ENCODE results near the gene SCRN2. TPM values are rescaled to one million over a fixed set of nuclear protein-coding genes. Genes with fewer than 3 reads are reported as not detected.

SCRN2 gene
- total RNA-seq, 2 experiments from 2014 or later, result 21.0 to 23.8 TPM

GRCh38 chr17:47850692-47851573 is 9.9 kb upstream of the SCRN2 start, which contains the start of gene SP6:
TSS of gene SP6 (minus strand) at chr17:47851163. CDS start at chr17:47848429, 2,734 bp downstream.
- DNase-seq (peak; percentile 83), ATAC-seq (peak; percentile 93)
- peak within 1 kb of the TSS; percentile 32 for H3K4me3 Mint-ChIP-seq
- ChIA-PET POLR2A (interaction anchor here (0.9 to 3.1 kb wide), 5 partner anchors 10 to 44 kb away, joined by 3 to 15 read pairs (median 3); partner anchors contain the start of gene SCRN2), CTCF (interaction anchor here (6.1 to 20.8 kb wide), 2 partner anchors 9 to 36 kb away, joined by 39 to 586 read pairs; partner anchors contain the start of genes SCRN2 and SP2)
- no peaks in the 10 kb centered on the region for H3K9me3 Mint-ChIP-seq
- no peak within 1 kb of the TSS for H3K27ac Mint-ChIP-seq
- peaks cover 16% of the 10 kb centered on the region for H3K4me1 Mint-ChIP-seq (ENCODE audit: low read depth)
- intact Hi-C loops (cut with micrococcal nuclease), result no loop called here
- TF ChIP-seq CTCF (IDR thresholded peaks at IDR 0.05), result no peak
- peaks cover 76% of the 10 kb centered on the region for H3K27me3 Mint-ChIP-seq
- H3K36me3 Mint-ChIP-seq (ENCODE audit: low read depth), result no peaks in the 10 kb centered on the region

- Mint-ChIP-seq H3K4me3 (peak overlapping the region; percentile 32), H3K4me1 (ENCODE audit: low read depth) (peaks cover 16% of the 10 kb centered on the region), H3K36me3 (ENCODE audit: low read depth) (no peaks in the 10 kb centered on the region), H3K9me3 (no peaks in the 10 kb centered on the region), H3K27me3 (peaks cover 75% of the 10 kb centered on the region), H3K27ac (no peak overlapping the region)
- DNase-seq (no peak), ATAC-seq (no peak)
- CTCF ChIA-PET, result interaction anchor here (0.9 to 20.8 kb wide), 3 partner anchors 9 to 99 kb away, joined by 5 to 586 read pairs (median 39); partner anchors contain the start of genes SCRN2 and SP2
- no peak for TF ChIP-seq CTCF (IDR thresholded peaks at IDR 0.05)
- POLR2A ChIA-PET, result interaction anchor here (0.9 to 3.1 kb wide), 3 partner anchors 29 to 45 kb away, joined by 3 to 15 read pairs (median 3); no protein-coding TSS in a partner anchor
- intact Hi-C loops (cut with micrococcal nuclease), result no loop called here
Measured at GRCh38 chr17:47850373-47850691, 9.3 kb upstream of the SCRN2 start.

- Mint-ChIP-seq H3K27me3 (peaks cover 67% of the 10 kb centered on the region), H3K36me3 (ENCODE audit: low read depth) (no peaks in the 10 kb centered on the region), H3K27ac (no peak overlapping the region), H3K9me3 (no peaks in the 10 kb centered on the region), H3K4me1 (ENCODE audit: low read depth) (peaks cover 12% of the 10 kb centered on the region), H3K4me3 (no peak overlapping the region)
- ATAC-seq, result no peak
- intact Hi-C loops (cut with micrococcal nuclease), result no loop called here
- no peak for DNase-seq
- ChIA-PET CTCF (interaction anchor here (0.7 to 20.8 kb wide), 11 partner anchors 8 to 170 kb away, joined by 3 to 586 read pairs (median 5); partner anchors contain the start of genes CDK5RAP3, PNPO and SP2), POLR2A (interaction anchor here (0.5 to 0.9 kb wide), 2 partner anchors 42 to 94 kb away, joined by 3 read pairs; no protein-coding TSS in a partner anchor)
- no peak for TF ChIP-seq CTCF (IDR thresholded peaks at IDR 0.05)
Measured at GRCh38 chr17:47848198-47848513, 7.1 kb upstream of the SCRN2 start.

GRCh38 chr17:47847341-47848197 is 6.5 kb upstream of the SCRN2 start:
- TF ChIP-seq CTCF (IDR thresholded peaks at IDR 0.05), result peak; percentile 41
- Mint-ChIP-seq H3K4me1 (ENCODE audit: low read depth) (peaks cover 16% of the 10 kb centered on the region), H3K27me3 (peaks cover 62% of the 10 kb centered on the region), H3K9me3 (no peaks in the 10 kb centered on the region), H3K36me3 (ENCODE audit: low read depth) (no peaks in the 10 kb centered on the region), H3K4me3 (no peak overlapping the region), H3K27ac (no peak overlapping the region)
- peak; percentile 54 for DNase-seq
- ChIA-PET CTCF (interaction anchor here (0.7 to 20.8 kb wide), 15 partner anchors 9 to 171 kb away, joined by 3 to 586 read pairs (median 5); partner anchors contain the start of genes CDK5RAP3, MRPL10, PNPO and SP2), POLR2A (interaction anchor here (0.5 to 1.5 kb wide), 4 partner anchors 10 to 94 kb away, joined by 3 to 6 read pairs (median 3); no protein-coding TSS in a partner anchor)
- peak; percentile 38 for ATAC-seq
- intact Hi-C loops (cut with micrococcal nuclease), result no loop called here

Data from activated CD8-positive, alpha-beta T cell treated with anti-CD3 and anti-CD28 coated beads for 36 hours (primary cell).